Transverse colon (tissue), 4 donors: ENCODE results near the gene AATK. TPM values are rescaled to one million over a fixed set of nuclear protein-coding genes. Genes with fewer than 3 reads are reported as not detected.

Source experiments
- DNase-seq: peaks from one replicate; pipeline ENCODE4 v3.0.0-alpha.2; 2019
- H3K27ac ChIP-seq, 4 donors: fragments of 200-600 bp; sonication (generic); 2 replicates each; pipeline ENCODE4 v1.5.1; 2016 to 2018; ENCODE audit warnings: inconsistent platforms in 4 of 4
- H3K27me3 ChIP-seq: fragments of 200-600 bp; sonication (generic); 2 replicates; pipeline ENCODE4 v1.5.1; 2017; ENCODE audit warnings: inconsistent platforms
- H3K36me3 ChIP-seq, 4 donors: fragments of 200-600 bp; sonication (generic); 2 replicates each; pipeline ENCODE4 v1.5.1; 2017 to 2019; ENCODE audit warnings: inconsistent platforms in 4 of 4
- H3K4me1 ChIP-seq, 4 donors: fragments of 200-600 bp; sonication (generic); 2 replicates each; pipeline ENCODE4 v1.5.1; 2017 to 2020; ENCODE audit warnings: inconsistent platforms in 4 of 4
- H3K4me3 ChIP-seq, 4 donors: fragments of 200-600 bp; sonication (generic); 1 replicate in 1 of 4; 2 replicates in 3 of 4; pipeline versions ENCODE4 v1.5.1 to v1.6.1; 2017 to 2019; ENCODE audit warnings: inconsistent platforms in 4 of 4
- H3K9me3 ChIP-seq, 2 donors: fragments of 200-600 bp; sonication (generic); 2 replicates each; pipeline ENCODE4 v1.5.1; 2017 to 2019; ENCODE audit warnings: inconsistent platforms in 2 of 2
- EP300 ChIP-seq: sonication (generic); formaldehyde crosslinking; IDR thresholded peaks from one replicate; pipeline ENCODE4 v1.6.1; 2017; ENCODE audit warnings: antibody characterized with exemption, low read depth
- POLR2A ChIP-seq: fragments of 450-650 bp; IDR thresholded peaks from one replicate; pipeline ENCODE4 v1.6.1; 2016; ENCODE audit warnings: antibody characterized with exemption, mild to moderate bottlenecking, moderate library complexity
- POLR2AphosphoS5 ChIP-seq, 3 donors: sonication (generic); formaldehyde crosslinking; IDR thresholded peaks; one replicate each; pipeline ENCODE4 v1.6.1; 2016; ENCODE audit warnings: antibody characterized with exemption in 3 of 3
- WGBS, 2 donors: methylation state at CpG; one replicate each; pipeline ENCODE4 v1.1.5; 2018; ENCODE audit warnings: low coverage in 1 of 2; 5-methylcytosine and 5-hydroxymethylcytosine counted together
- in situ Hi-C, 4 donors: fragments of 200-750 bp; cut with MboI; loops; one replicate each; pipeline versions ENCODE4 v1.15.0 to v1.15.1; 2017; ENCODE audit warnings: low sequenced_read_pairs in 3 of 4, low pct_ligation_motif_present in 1 of 4, low pct_unique_long_range_greater_than_20kb in 1 of 4
- intact Hi-C: fragments of 100-400 bp; cut with DNase I; formaldehyde crosslinking; loops from one replicate; pipeline ENCODE4 v1.15.1; 2023; ENCODE audit warnings: low total_unique reads
- total RNA-seq, 4 donors: library from RNA; depleted of rRNA; stranded (reverse); fragments of >200 nt; gene quantifications; one replicate each; pipeline ENCODE4 v1.1.0, GENCODE V29; 2016
- TF ChIP-seq, protein P1 (sequence below), 5 experiments: fragments of 200-600 bp in 3 of 5; fragments of 450-650 bp in 2 of 5; sonication (generic) in 3 of 5; IDR thresholded peaks; 1 replicate in 2 of 5; 2 replicates in 3 of 5; pipeline ENCODE4 v1.5.1; 2016 to 2017; ENCODE audit warnings: antibody characterized with exemption in 5 of 5, inconsistent platforms in 3 of 5, mild to moderate bottlenecking in 2 of 5, moderate library complexity in 1 of 5

Gene AATK
- total RNA-seq, 4 donors from 2014 or later = 1.7 to 21.3 (median 8.6) TPM

DNA sequence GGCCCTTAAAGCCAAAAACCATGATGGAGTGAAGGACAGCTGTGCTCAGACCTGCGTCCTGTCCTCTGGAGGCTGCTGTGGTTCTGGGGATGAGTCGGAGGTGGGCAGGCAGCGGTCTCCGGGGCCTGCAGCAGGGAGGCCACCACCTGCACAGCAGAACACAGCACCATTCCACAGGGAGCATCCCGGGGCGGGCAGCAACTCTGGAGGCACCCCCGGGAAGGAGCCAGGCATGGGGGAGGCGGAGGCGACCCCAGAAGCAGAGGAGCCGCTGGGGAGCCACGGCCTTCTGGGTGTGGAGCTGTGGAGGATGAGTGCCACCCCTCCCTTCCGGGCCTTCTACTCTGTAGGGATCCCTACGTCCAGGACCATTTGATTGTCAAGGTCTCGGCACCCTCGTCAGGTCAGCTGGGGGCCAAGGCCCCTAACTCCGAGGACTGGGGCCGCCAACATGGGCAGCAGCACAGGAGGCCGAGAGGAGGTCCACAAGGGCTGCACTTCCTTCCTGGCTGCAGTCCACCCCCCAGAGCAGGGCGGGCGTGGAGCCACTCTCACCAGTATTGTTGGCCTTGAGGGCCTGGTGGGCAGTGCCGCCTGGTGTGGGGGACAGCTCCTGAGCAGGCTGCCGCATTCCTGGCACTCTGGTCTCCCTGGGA lies 32.9 kb upstream of the AATK start:
- in situ Hi-C loops (no loop called here), intact Hi-C loops (no loop called here)
- Histone ChIP-seq H3K4me1 (no peaks in the 10 kb centered on the region), H3K9me3 (no peaks in the 10 kb centered on the region), H3K27me3 (no peaks in the 10 kb centered on the region), H3K36me3 (no peaks in the 10 kb centered on the region), H3K4me3 (no peak overlapping the region), H3K27ac (no peak overlapping the region)
- DNase-seq = no peak
- TF ChIP-seq EP300 = no peak
- TF ChIP-seq POLR2A = no peak
- TF ChIP-seq, protein P1, sequence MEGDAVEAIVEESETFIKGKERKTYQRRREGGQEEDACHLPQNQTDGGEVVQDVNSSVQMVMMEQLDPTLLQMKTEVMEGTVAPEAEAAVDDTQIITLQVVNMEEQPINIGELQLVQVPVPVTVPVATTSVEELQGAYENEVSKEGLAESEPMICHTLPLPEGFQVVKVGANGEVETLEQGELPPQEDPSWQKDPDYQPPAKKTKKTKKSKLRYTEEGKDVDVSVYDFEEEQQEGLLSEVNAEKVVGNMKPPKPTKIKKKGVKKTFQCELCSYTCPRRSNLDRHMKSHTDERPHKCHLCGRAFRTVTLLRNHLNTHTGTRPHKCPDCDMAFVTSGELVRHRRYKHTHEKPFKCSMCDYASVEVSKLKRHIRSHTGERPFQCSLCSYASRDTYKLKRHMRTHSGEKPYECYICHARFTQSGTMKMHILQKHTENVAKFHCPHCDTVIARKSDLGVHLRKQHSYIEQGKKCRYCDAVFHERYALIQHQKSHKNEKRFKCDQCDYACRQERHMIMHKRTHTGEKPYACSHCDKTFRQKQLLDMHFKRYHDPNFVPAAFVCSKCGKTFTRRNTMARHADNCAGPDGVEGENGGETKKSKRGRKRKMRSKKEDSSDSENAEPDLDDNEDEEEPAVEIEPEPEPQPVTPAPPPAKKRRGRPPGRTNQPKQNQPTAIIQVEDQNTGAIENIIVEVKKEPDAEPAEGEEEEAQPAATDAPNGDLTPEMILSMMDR (IDR thresholded peaks at IDR 0.05) = no peak
- no peak for TF ChIP-seq POLR2AphosphoS5 (IDR thresholded peaks at IDR 0.05)
- WGBS, 2 donors = 84% methylated on average over 21 of the region's 22 CpGs; no CpG with 5 or more reads in 1 of the 2 donors

- H3K4me3 ChIP-seq = no peak overlapping the region
- no peaks in the 10 kb centered on the region for H3K27me3 ChIP-seq
- intact Hi-C loops = no loop called here
- H3K36me3 ChIP-seq = no peaks in the 10 kb centered on the region
- in situ Hi-C loops = no loop called here
- no peaks in the 10 kb centered on the region for H3K9me3 ChIP-seq
- TF ChIP-seq EP300 = no peak
- TF ChIP-seq, protein P1 (IDR thresholded peaks at IDR 0.05) = no peak
- no peak for TF ChIP-seq POLR2A
- TF ChIP-seq POLR2AphosphoS5 (IDR thresholded peaks at IDR 0.05) = no peak
- no peak overlapping the region for H3K27ac ChIP-seq
- H3K4me1 ChIP-seq = no peaks in the 10 kb centered on the region
- WGBS, 2 donors = 88 to 100% methylated on average over 1 to 18 of the region's 21 CpGs
- DNase-seq = no peak
Measured at GRCh38 chr17:81197831-81198490, 31.9 kb upstream of the AATK start.

DNA sequence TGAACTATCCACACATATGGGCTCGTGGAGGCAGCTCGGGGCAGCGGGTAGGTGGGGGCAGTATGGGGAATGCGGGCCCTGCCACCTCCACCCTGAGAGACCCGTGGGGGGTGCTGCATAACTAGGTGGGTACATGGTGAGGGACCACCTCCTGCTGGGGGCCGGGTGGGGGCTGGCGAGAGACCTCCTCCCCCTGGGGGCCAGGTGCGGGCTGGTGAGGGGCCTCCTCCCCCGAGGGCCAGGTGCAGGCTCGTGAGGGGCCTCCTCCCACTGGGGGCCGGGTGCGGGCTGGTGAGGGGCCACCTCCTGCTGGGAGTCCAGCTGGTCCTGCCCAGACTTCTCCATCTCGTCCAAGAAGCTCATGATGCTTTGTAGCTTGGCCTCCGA lies 31.4 kb upstream of the AATK start:
- TF ChIP-seq POLR2A (no peak), POLR2AphosphoS5 (IDR thresholded peaks at IDR 0.05) (no peak), EP300 (no peak)
- TF ChIP-seq, protein P1 (IDR thresholded peaks at IDR 0.05) = no peak
- no peak for DNase-seq
- in situ Hi-C loops = no loop called here
- WGBS, 2 donors = 86% methylated on average over 14 of the region's 14 CpGs; no CpG with 5 or more reads in 1 of the 2 donors
- no peaks in the 10 kb centered on the region for H3K27me3 ChIP-seq
- H3K4me1 ChIP-seq = no peaks in the 10 kb centered on the region
- H3K9me3 ChIP-seq = no peaks in the 10 kb centered on the region
- intact Hi-C loops = no loop called here
- H3K36me3 ChIP-seq = no peaks in the 10 kb centered on the region
- H3K4me3 ChIP-seq = no peak overlapping the region
- H3K27ac ChIP-seq = no peak overlapping the region

- intact Hi-C loops = no loop called here
- 50 to 90% methylated on average over 2 to 43 of the region's 45 CpGs for whole genome bisulfite sequencing, 2 donors
- in situ Hi-C loops = no loop called here
Measured at GRCh38 chr17:81196505-81197408, 30.7 kb upstream of the AATK start.

More at GRCh38 chr17:81196505-81197408, 30.7 kb upstream of the AATK start:
- no peaks in the 10 kb centered on the region for H3K27me3 ChIP-seq
- TF ChIP-seq EP300 (no peak), POLR2A (no peak), POLR2AphosphoS5 (IDR thresholded peaks at IDR 0.05) (no peak)
- TF ChIP-seq, protein P1 (IDR thresholded peaks at IDR 0.05) = no peak
- no peak for DNase-seq
- H3K4me3 ChIP-seq = no peak overlapping the region
- H3K36me3 ChIP-seq = no peaks in the 10 kb centered on the region
- H3K4me1 ChIP-seq = no peaks in the 10 kb centered on the region
- H3K27ac ChIP-seq = no peak overlapping the region
- H3K9me3 ChIP-seq = no peaks in the 10 kb centered on the region
